Thyroid gland (tissue), 4 donors: Measurements from ENCODE around the gene MTUS2. TPM values are rescaled to one million over a fixed set of nuclear protein-coding genes. Genes with fewer than 3 reads are reported as not detected.

Source experiments
- DNase-seq, 2 donors: peaks; one replicate each; pipeline ENCODE4 v3.0.0-alpha.2; 2019
- H3K27ac ChIP-seq, 3 donors: fragments of 200-600 bp; sonication (generic); 1 replicate in 2 of 3; 2 replicates in 1 of 3; pipeline ENCODE4 v1.5.1; 2016 to 2019; ENCODE audit warnings: mild to moderate bottlenecking in 1 of 3, moderate library complexity in 1 of 3
- H3K27me3 ChIP-seq: fragments of 200-600 bp; sonication (generic); one replicate; pipeline ENCODE4 v1.5.1; 2019
- H3K36me3 ChIP-seq, 2 donors: fragments of 200-600 bp; sonication (generic); one replicate each; pipeline ENCODE4 v1.5.1; 2016 to 2019
- H3K4me1 ChIP-seq, 2 donors: fragments of 200-600 bp; sonication (generic); one replicate each; pipeline ENCODE4 v1.5.1; 2017 to 2019
- H3K4me3 ChIP-seq, 3 donors: fragments of 200-600 bp; sonication (generic); replicated peaks in 1 of 3; 1 replicate in 2 of 3; 2 replicates in 1 of 3; pipeline ENCODE4 v1.5.1; 2016; ENCODE audit warnings: mild to moderate bottlenecking in 1 of 3
- H3K9me3 ChIP-seq: fragments of 200-600 bp; sonication (generic); one replicate; pipeline ENCODE4 v1.5.1; 2017
- CTCF ChIP-seq, 6 experiments: fragments of 200-600 bp in 3 of 6; fragments of 450-650 bp in 3 of 6; sonication (generic) in 3 of 6; IDR thresholded peaks; one replicate each; pipeline ENCODE4 v1.5.1; 2016 to 2019; ENCODE audit warnings: antibody characterized with exemption in 6 of 6, mild to moderate bottlenecking in 2 of 6, inconsistent platforms in 1 of 6, moderate library complexity in 1 of 6
- POLR2A ChIP-seq, 2 donors: fragments of 450-650 bp; IDR thresholded peaks; one replicate each; pipeline ENCODE4 v1.6.1; 2017; ENCODE audit warnings: antibody characterized with exemption in 2 of 2, mild to moderate bottlenecking in 2 of 2, moderate library complexity in 1 of 2
- WGBS, 2 donors: methylation state at CpG; one replicate each; pipeline ENCODE4 v1.1.5; 2017; 5-methylcytosine and 5-hydroxymethylcytosine counted together
- intact Hi-C: fragments of 100-400 bp; cut with DNase I; formaldehyde crosslinking; loops from one replicate; pipeline ENCODE4 v1.15.1; 2023
- total RNA-seq, 4 donors: library from RNA; depleted of rRNA; stranded (reverse); fragments of >200 nt; gene quantifications; one replicate each; pipeline ENCODE4 v1.2.3, GENCODE V29; 2016

Gene MTUS2
- total RNA-seq, 4 donors from 2014 or later, result 0.98 to 1.5 (median 1.1) TPM

- TF ChIP-seq CTCF (IDR thresholded peaks at IDR 0.05) (no peak), POLR2A (IDR thresholded peaks at IDR 0.05) (no peak)
- no peaks in the 10 kb centered on the region for H3K27me3 ChIP-seq
- H3K27ac ChIP-seq, result no peak overlapping the region
- DNase-seq, result peak; percentile 79 to 83
- intact Hi-C loops, result no loop called here
- peaks cover 9 to 10% of the 10 kb centered on the region in 2 donors for H3K4me1 ChIP-seq
- H3K4me3 ChIP-seq, result no peak overlapping the region
- H3K36me3 ChIP-seq, result no peaks in the 10 kb centered on the region
- WGBS, 2 donors, result 15 to 22% methylated on average over 1 of the region's 1 CpG
- no peaks in the 10 kb centered on the region for H3K9me3 ChIP-seq
These were observed 298.3 kb downstream of the MTUS2 start for GRCh38 chr13:29118471-29118870.

- Histone ChIP-seq H3K9me3 (no peaks in the 10 kb centered on the region), H3K4me1 (peaks cover 7 to 13% of the 10 kb centered on the region in 2 donors), H3K4me3 (no peak overlapping the region), H3K27ac (peak overlapping the region in 2 of 3 donors; percentile 11 to 14), H3K27me3 (no peaks in the 10 kb centered on the region), H3K36me3 (no peaks in the 10 kb centered on the region)
- peak; percentile 60 to 63 for DNase-seq
- no peak for TF ChIP-seq POLR2A (IDR thresholded peaks at IDR 0.05)
- no peak for TF ChIP-seq CTCF (IDR thresholded peaks at IDR 0.05)
- 8 to 18% methylated on average over 5 of the region's 5 CpGs for WGBS, 2 donors
- intact Hi-C loops, result no loop called here
These were observed 305.2 kb downstream of the MTUS2 start for GRCh38 chr13:29125191-29125933.

DNA sequence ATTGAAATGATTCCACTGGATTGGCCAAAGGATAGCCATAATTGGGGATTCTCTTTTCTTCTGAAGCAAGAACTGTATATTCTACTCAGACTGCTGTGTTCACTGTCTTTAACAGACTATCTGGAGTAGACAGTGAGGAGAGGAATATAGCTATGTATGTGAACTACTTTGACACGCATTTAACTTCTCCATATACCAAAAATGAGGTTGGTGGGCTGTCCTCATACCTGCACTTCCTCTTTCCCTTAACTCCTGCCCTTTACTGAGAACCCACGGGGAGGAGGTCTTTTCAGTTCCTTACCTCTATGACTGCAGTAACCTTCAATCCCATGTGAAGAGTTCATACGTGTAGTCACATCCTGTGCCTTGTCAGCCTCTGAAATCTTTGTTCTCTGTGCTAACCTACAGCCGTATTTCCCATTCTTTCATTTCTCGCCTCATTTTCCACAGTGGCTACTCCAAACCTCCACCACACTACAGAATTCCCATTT lies 305.8 kb downstream of the MTUS2 start:
- Histone ChIP-seq H3K9me3 (no peaks in the 10 kb centered on the region), H3K27me3 (no peaks in the 10 kb centered on the region), H3K4me1 (peaks cover 7 to 13% of the 10 kb centered on the region in 2 donors), H3K4me3 (no peak overlapping the region), H3K27ac (peak overlapping the region in 2 of 3 donors; percentile 11 to 14), H3K36me3 (no peaks in the 10 kb centered on the region)
- intact Hi-C loops, result no loop called here
- TF ChIP-seq POLR2A (IDR thresholded peaks at IDR 0.05) (no peak), CTCF (IDR thresholded peaks at IDR 0.05) (no peak)
- 69 to 71% methylated on average over 5 of the region's 5 CpGs for WGBS, 2 donors
- DNase-seq, result no peak

- WGBS, 2 donors, result 73 to 90% methylated on average over 2 of the region's 2 CpGs
- intact Hi-C loops, result no loop called here
- Histone ChIP-seq H3K27me3 (no peaks in the 10 kb centered on the region), H3K4me3 (no peak overlapping the region), H3K9me3 (no peaks in the 10 kb centered on the region), H3K4me1 (peaks cover 7 to 11% of the 10 kb centered on the region in 2 donors), H3K36me3 (no peaks in the 10 kb centered on the region), H3K27ac (no peak overlapping the region)
- DNase-seq, result no peak
- TF ChIP-seq POLR2A (IDR thresholded peaks at IDR 0.05), result no peak
- no peak for TF ChIP-seq CTCF (IDR thresholded peaks at IDR 0.05)
These were observed 309.5 kb downstream of the MTUS2 start for GRCh38 chr13:29129616-29130015.

GRCh38 chr13:29131159-29131558 lies 311.0 kb downstream of the MTUS2 start:
- DNase-seq, result no peak
- Histone ChIP-seq H3K36me3 (no peaks in the 10 kb centered on the region), H3K27ac (no peak overlapping the region), H3K27me3 (no peaks in the 10 kb centered on the region), H3K9me3 (no peaks in the 10 kb centered on the region), H3K4me1 (peaks cover 1% of the 10 kb centered on the region in 2 donors), H3K4me3 (no peak overlapping the region)
- WGBS, 2 donors, result 88% methylated on average over 1 of the region's 1 CpG; no CpG with 5 or more reads in 1 of the 2 donors
- no peak for TF ChIP-seq POLR2A (IDR thresholded peaks at IDR 0.05)
- no peak for TF ChIP-seq CTCF (IDR thresholded peaks at IDR 0.05)
- intact Hi-C loops, result no loop called here
